CD4-positive, alpha-beta T cell treated with Interleukin-6 for 4 hours (primary cell): ENCODE data around the gene PRKCD.

ENCODE experiments used
- DNase-seq: peaks from one replicate; pipeline ENCODE4 v3.0.0-alpha.2; 2020; ENCODE audit warnings: mixed read lengths

PRKCD gene

GRCh38 chr3:53157974-53158580 is 2.9 kb upstream of the PRKCD start:
- no peak for DNase-seq

GRCh38 chr3:53158765-53159155 is 2.2 kb upstream of the PRKCD start:
- no peak for DNase-seq

GRCh38 chr3:53159156-53160060 is 1.6 kb upstream of the PRKCD start:
- DNase-seq = no peak

- DNase-seq = no peak
Measured at GRCh38 chr3:53160061-53160659, 849 bp upstream of the PRKCD start.

- no peak for DNase-seq
Measured at GRCh38 chr3:53161450-53161819, 426 bp downstream of the PRKCD start.

- peak; percentile 51 for DNase-seq
Measured at GRCh38 chr3:53161820-53162671, 1.0 kb downstream of the PRKCD start.

GRCh38 chr3:53162672-53163443 is 1.8 kb downstream of the PRKCD start:
- DNase-seq = peak; percentile 53

- DNase-seq = no peak
Measured at GRCh38 chr3:53163444-53164387, 2.7 kb downstream of the PRKCD start.

- DNase-seq = no peak
Measured at GRCh38 chr3:53164911-53165310, 3.9 kb downstream of the PRKCD start.

GRCh38 chr3:53166206-53166605 is 5.2 kb downstream of the PRKCD start:
- no peak for DNase-seq

GRCh38 chr3:53166781-53167291 is 5.8 kb downstream of the PRKCD start:
- DNase-seq = no peak

GRCh38 chr3:53167418-53168174 is 6.6 kb downstream of the PRKCD start:
- DNase-seq = no peak

GRCh38 chr3:53168175-53168923 is 7.3 kb downstream of the PRKCD start:
- no peak for DNase-seq

- DNase-seq = no peak
Measured at GRCh38 chr3:53169045-53169831, 8.2 kb downstream of the PRKCD start.

- no peak for DNase-seq
Measured at GRCh38 chr3:53169832-53170324, 8.9 kb downstream of the PRKCD start.

- no peak for DNase-seq
Measured at GRCh38 chr3:53170325-53171063, 9.5 kb downstream of the PRKCD start.

GRCh38 chr3:53171064-53171418 is 10.0 kb downstream of the PRKCD start:
- no peak for DNase-seq
